ENCODE measurements around the gene HOMER1.
"Not testable (repeated sequence)": the region's sequence is repeated elsewhere in the genome, so short reads cannot be mapped to it uniquely, and the experiment has no call there.

Gene HOMER1

DNA sequence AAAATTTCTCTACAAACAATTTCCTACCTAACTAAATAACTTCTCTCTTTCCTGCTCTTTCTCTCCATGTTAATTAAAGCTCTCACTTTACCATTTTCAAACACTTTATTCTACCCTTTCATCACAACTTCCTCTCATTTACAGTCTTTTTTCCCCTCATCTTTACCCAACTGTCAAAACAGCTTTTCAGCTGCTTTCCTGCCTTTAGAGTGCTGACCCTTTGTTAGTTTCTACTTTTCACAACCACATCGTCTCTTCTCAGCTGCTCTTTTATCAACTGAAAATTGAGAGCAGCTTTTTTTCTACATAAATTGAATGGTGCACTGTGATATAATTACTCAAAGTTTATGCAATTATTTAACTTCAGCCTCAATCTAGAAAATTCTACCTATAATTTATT, 3.1 kb upstream of the HOMER1 start:
- DNase-seq, result no peak

- not testable (repeated sequence) for DNase-seq
Observed at GRCh38 chr5:79516331-79516730, 2.4 kb upstream of the HOMER1 start.

- peak; percentile 89 for DNase-seq
Observed at GRCh38 chr5:79514391-79515105, 614 bp upstream of the HOMER1 start.

DNA sequence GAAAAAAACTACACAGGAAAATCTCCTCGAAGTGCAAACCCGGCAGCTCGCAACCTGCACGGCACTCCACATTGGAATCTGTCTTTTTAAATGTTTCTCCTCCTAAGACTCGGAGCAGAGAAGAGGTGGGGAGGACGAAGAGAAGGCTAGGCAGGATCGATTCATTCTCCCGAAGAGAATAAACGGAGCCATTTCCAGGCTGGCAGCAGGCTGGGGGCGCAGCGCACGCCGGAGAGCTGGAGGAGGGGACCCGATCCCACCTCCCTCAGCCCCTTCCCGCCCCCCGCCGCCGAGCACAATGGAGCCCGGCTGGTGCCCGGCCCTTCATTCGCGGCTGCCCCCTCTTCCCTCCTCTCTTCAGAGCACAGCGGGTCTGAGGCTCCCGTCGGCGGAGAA, 628 bp downstream of the HOMER1 start:
- no peak for DNase-seq

GRCh38 chr5:79512471-79513307, 1.2 kb downstream of the HOMER1 start:
- peak; percentile 46 for DNase-seq

DNA sequence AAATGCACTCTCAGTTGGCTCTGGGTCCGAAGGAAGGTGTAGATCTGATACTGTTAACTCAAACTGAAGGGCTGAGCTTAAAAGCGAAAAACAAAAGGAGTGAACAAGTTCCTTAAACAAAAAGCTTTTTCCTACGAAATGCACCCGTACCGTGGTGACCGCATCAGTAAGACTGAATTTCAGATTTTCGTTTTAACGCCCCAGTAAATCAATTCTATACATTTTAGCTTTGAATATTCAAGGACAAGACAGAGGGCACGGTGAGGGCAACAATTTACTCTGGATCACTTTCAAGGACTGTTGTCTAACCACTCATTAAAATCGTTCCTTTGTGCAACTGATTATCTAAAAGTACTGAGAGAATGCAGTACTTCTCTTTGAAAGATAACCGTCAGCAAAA, 1.9 kb downstream of the HOMER1 start:
- DNase-seq, result no peak

- no peak for DNase-seq
Observed at GRCh38 chr5:79510638-79511037, 3.3 kb downstream of the HOMER1 start.

GRCh38 chr5:79509244-79509885, 4.6 kb downstream of the HOMER1 start:
- DNase-seq, result no peak

- DNase-seq, result no peak
Observed at GRCh38 chr5:79508794-79509193, 5.1 kb downstream of the HOMER1 start.

DNA sequence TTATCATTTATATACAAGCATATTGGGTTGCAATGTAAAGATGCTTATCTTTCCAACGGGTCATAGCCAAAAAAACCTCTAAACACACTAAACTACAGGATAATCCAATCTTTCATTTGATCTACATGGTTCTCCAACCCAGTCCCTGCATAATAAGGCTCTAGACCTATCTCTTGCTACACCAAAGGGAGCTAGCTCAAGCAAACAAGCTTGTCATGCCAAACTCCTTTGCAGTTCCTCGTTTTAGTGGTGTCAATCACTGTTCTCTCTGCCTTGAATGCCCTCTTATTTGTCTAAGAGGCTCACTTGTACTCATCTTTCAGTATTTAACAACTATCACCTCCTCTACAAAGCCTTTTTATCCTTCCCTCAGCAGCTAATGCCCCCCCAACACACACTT, 5.6 kb downstream of the HOMER1 start:
- peak; percentile 7 for DNase-seq

DNA sequence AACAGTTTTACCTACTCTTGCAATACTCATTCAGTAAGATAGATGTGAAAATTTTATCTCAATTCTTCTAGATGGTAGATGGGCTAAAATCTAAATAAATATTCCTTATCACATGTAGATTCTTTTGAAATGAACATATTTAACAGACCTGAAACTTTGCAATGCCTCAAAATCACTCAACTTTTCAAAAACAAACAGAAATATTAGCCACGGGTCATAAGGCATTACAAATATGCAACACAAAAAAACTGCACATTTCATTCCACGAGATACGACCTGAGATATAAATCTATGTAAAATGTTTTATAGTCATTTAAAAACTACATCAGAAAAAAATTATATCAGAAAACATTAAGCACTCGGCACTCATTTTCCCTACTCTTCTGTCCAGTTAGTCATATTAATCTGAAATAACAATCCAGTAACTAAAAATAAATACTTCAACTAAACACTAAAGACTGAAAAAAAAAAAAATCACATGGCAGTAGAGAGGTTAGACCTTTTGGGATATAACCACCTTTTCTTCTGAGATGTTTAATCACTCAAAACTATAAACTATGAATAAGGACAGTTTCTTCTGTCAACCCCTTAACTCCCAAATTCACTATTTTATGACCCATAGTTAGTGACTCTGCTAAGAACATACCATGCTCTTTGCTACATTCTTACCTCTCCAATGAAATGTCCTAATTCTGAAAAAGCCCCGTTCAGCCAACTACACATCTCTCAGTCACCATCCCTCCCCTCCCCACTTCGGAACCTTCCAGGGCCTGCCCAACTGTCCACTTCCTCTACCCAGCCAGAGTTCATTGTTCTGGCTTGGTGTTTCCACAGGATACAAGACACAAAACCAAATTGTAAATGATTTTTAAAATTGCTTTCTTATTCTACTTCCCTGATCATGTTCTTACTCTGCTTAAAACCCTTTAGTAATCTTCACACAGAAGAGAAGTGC, 6.4 kb downstream of the HOMER1 start:
- DNase-seq, result no peak

GRCh38 chr5:79505138-79505537, 8.8 kb downstream of the HOMER1 start:
- no peak for DNase-seq

GRCh38 chr5:79503794-79504495, 10.0 kb downstream of the HOMER1 start:
- DNase-seq, result no peak

DNA sequence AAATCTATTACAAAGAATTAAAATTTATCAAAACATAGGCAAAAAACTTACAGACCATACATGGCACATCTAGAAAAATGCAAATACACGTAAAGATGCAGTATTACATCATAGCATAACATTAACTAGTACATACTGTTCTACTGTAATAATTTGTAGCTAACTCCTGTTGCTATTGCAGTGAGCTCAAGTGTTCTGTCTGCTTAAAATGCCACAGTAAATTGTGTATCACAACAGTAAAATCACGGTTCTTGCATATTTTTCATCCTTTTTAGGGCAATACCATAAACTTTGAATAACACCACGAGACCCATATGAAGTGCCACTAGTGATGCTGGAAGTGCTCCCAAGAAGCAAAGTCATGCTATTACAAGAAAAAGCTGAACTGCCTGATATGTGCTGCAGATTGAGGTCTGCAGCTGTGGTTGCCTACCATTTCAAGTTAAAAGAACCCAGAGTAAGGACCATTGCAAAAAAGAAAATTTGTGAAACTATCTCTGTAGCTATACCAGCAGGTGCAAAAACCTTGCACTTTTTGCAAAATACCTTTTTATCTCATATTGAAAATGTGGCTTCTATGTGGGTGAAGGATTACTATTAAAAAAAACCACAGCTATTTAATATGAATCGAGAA, 14.2 kb downstream of the HOMER1 start:
- no peak for DNase-seq

DNA sequence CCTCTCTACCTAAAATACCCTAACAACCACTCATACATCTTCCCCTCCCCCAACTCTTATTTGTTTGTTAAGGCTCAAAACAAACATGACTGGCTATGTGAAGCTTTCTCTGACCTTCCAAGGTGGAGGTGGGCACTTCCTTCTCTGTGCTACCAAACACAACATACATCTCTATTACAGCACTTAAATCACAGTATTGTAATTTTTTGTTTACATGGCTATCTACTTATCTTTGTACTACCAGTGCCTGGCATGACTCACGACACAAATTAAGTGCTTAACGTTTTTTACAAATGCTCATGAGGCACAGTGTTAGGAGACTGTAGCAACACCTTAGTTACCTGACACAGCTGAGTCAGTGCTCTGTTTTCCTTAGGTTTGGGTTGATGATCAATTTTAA, 18.6 kb downstream of the HOMER1 start:
- no peak for DNase-seq

GRCh38 chr5:79493596-79494345, 20.2 kb downstream of the HOMER1 start:
- no peak for DNase-seq

DNA sequence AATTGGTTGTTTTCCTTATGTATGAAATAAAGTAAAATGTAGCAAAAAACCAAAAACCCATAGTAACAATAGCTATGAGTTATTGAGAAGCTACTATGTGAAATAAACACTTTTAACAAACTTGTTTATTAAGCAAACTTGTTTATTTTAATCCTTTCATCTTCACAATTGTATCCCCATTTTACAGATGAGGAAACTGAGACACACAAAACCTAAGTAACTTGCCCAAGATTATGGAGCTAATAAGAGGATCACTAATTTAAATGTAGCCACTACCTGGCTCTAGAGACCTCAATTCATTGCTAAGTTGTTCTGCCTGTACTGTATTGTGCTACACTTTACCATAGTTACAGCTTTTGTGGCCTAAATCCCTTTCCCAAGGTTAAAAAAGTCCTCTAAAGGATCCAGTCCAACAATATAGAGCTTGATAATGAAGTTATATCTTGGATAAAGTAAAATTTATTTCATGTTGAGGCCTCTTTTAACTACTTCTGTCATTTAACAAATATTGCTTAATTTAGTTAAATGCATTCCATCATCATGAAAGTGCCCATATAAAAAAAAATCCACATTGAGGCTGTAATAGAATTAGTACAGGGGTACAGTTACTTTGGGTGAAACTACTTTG, 22.1 kb downstream of the HOMER1 start:
- DNase-seq, result no peak

DNA sequence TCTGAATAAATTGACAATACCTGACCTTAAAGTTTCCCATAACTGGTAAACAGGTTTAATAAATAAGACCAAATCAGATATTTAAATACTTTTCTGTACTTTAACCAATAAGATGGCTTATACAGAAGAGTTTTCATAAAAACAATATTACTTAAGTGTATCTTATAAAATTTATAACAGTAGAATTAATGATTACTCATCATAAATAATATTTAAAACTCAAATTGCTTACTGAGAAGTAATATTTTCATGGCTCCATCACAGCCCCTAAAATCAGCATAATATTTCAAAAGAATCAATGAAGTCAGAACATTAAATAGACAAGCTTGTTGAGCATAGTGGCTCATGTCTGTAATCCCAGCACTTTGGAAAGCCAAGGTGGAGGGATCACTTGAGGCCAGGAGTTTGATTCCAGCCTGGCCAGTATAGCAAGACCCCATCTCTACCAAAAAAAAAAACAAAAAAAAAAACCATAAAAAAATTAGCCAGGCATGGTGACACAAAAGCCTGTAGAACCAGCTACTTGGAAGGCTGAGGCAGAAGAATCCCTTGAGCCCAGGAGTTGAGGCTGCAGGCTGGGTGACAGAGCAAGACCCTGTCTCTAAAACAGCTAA, 23.5 kb downstream of the HOMER1 start:
- no peak for DNase-seq

DNA sequence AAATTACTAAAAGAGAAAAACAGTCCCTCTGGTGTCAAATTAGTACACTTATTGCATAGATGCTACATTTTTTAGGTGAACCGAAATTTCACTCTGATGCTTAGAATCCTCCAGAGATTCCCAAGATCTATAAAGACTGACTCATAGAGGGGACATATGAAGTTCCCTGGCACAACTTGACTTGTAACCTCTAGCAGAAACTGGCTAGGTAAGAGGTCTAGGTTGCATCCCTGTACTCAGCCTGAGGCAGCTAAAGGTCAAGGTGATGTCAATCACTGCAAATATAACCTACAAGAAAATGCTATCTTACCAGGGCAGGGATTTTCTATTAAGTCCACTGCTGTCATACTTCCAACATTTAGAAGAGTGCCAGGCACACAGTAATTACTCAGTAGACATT, 24.2 kb downstream of the HOMER1 start:
- DNase-seq, result no peak

DNA sequence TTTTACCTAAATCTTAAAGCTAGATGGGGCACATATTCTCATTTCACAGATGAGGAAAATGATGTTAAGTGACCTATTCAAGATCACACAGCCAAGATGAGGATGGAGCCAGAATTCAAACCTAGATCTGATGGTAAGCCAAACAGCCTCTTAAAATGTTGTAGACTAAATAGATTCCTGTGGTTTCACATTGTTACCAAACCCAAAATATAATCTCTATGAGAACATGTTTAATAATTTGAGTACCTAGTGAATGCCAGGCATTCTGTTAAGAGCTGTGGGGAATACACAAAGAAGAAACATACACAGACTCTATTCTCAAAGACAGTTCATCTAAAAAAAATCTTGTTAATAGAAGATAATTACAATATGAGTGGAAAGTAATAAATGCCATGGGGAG, 25.2 kb downstream of the HOMER1 start:
- DNase-seq, result no peak

All from NCI-H82 (cell line).